ENCODE measurements around the gene RRH.
"Not testable (repeated sequence)": the region's sequence is repeated elsewhere in the genome, so short reads cannot be mapped to it uniquely, and the experiment has no call there.

RRH gene

GRCh38 chr4:109836985-109837384 lies 9.2 kb downstream of the RRH start:
- no peaks in the 10 kb centered on the region for H3K36me3 ChIP-seq (ENCODE audit: control insufficient read depth in 1 of 2, insufficient read depth in 2 of 2, low read length in 2 of 2)
- H3K27ac ChIP-seq (ENCODE audit: low read depth, low read length): no peak overlapping the region
- no peak overlapping the region for H3K4me3 ChIP-seq (ENCODE audit: low read depth in 1 of 2, low read length in 2 of 2)
- H3K9me3 ChIP-seq (ENCODE audit: control insufficient read depth in 1 of 2, low read length in 2 of 2): no peaks in the 10 kb centered on the region
- no peaks in the 10 kb centered on the region for H3K4me1 ChIP-seq (ENCODE audit: control insufficient read depth in 1 of 2, insufficient read depth in 2 of 2, low read length in 2 of 2)
- H3K9ac ChIP-seq (ENCODE audit: low read depth in 1 of 2, low read length in 2 of 2): no peak overlapping the region
- no peaks in the 10 kb centered on the region for H3K27me3 ChIP-seq (ENCODE audit: control insufficient read depth in 1 of 2, insufficient read depth in 2 of 2, low read length in 2 of 2)

DNA sequence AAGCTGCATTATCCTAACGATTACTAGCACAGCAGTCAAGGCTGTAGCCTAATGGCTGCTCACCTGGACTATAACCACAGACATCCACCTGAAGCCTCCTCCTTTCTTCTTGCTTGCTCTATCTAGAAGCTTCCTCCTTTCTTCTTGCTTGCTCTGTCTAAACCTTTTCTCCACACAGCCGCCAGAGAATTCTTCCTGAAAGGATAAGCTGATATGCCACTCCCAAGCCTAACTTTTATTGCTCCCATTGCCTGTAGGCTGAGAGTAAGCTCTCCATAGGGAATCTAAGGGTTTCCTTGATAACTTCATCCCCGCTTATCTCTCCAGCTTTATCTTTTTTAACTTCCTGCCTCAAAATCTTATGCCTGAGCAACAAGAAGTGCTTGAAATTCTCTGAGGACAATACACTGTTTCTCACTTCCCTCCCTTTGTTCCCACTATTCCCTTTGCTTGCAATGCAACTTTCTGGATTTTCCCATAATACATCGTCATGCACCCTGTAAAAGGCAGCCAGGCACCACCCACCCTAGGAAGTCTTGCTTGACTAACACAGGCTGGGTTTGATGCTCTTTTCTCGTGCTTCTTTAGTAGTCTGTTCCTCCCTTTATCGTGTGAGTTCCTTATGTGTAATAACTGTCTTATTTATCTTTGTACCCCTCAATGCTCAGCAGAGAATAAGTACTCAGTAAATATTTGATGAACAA lies 18.8 kb downstream of the RRH start:
- H3K27ac ChIP-seq (ENCODE audit: low read depth, low read length): no peak overlapping the region
- H3K36me3 ChIP-seq (ENCODE audit: control insufficient read depth in 1 of 2, insufficient read depth in 2 of 2, low read length in 2 of 2): no peaks in the 10 kb centered on the region
- no peak overlapping the region for H3K9ac ChIP-seq (ENCODE audit: low read depth in 1 of 2, low read length in 2 of 2)
- peaks cover 0 to 7% of the 10 kb centered on the region in 2 donors for H3K4me1 ChIP-seq (ENCODE audit: control insufficient read depth in 1 of 2, insufficient read depth in 2 of 2, low read length in 2 of 2)
- H3K9me3 ChIP-seq (ENCODE audit: control insufficient read depth in 1 of 2, low read length in 2 of 2): no peaks in the 10 kb centered on the region
- no peak overlapping the region for H3K4me3 ChIP-seq (ENCODE audit: low read depth in 1 of 2, low read length in 2 of 2)
- H3K27me3 ChIP-seq (ENCODE audit: control insufficient read depth in 1 of 2, insufficient read depth in 2 of 2, low read length in 2 of 2): no peaks in the 10 kb centered on the region

GRCh38 chr4:109847896-109848442 lies 20.2 kb downstream of the RRH start, which contains the start of gene LRIT3:
LRIT3 (plus strand) TSS chr4:109848107; CDS start chr4:109848202, 95 bp downstream.
- Histone ChIP-seq H3K27ac (ENCODE audit: low read depth, low read length) (no peak within 1 kb of the TSS), H3K36me3 (ENCODE audit: control insufficient read depth in 1 of 2, insufficient read depth in 2 of 2, low read length in 2 of 2) (no peaks in the 10 kb centered on the region), H3K27me3 (ENCODE audit: control insufficient read depth in 1 of 2, insufficient read depth in 2 of 2, low read length in 2 of 2) (no peaks in the 10 kb centered on the region), H3K4me1 (ENCODE audit: control insufficient read depth in 1 of 2, insufficient read depth in 2 of 2, low read length in 2 of 2) (peaks cover 0 to 7% of the 10 kb centered on the region in 2 donors), H3K9ac (ENCODE audit: low read depth in 1 of 2, low read length in 2 of 2) (no peak within 1 kb of the TSS), H3K9me3 (ENCODE audit: control insufficient read depth in 1 of 2, low read length in 2 of 2) (no peaks in the 10 kb centered on the region), H3K4me3 (ENCODE audit: low read depth in 1 of 2, low read length in 2 of 2) (no peak within 1 kb of the TSS)

GRCh38 chr4:109848501-109848900 lies 20.7 kb downstream of the RRH start:
- Histone ChIP-seq H3K4me1 (ENCODE audit: control insufficient read depth in 1 of 2, insufficient read depth in 2 of 2, low read length in 2 of 2) (peaks cover 0 to 7% of the 10 kb centered on the region in 2 donors), H3K9ac (ENCODE audit: low read depth in 1 of 2, low read length in 2 of 2) (no peak overlapping the region), H3K4me3 (ENCODE audit: low read depth in 1 of 2, low read length in 2 of 2) (no peak overlapping the region), H3K27me3 (ENCODE audit: control insufficient read depth in 1 of 2, insufficient read depth in 2 of 2, low read length in 2 of 2) (no peaks in the 10 kb centered on the region), H3K9me3 (ENCODE audit: control insufficient read depth in 1 of 2, low read length in 2 of 2) (no peaks in the 10 kb centered on the region), H3K36me3 (ENCODE audit: control insufficient read depth in 1 of 2, insufficient read depth in 2 of 2, low read length in 2 of 2) (no peaks in the 10 kb centered on the region), H3K27ac (ENCODE audit: low read depth, low read length) (no peak overlapping the region)

DNA sequence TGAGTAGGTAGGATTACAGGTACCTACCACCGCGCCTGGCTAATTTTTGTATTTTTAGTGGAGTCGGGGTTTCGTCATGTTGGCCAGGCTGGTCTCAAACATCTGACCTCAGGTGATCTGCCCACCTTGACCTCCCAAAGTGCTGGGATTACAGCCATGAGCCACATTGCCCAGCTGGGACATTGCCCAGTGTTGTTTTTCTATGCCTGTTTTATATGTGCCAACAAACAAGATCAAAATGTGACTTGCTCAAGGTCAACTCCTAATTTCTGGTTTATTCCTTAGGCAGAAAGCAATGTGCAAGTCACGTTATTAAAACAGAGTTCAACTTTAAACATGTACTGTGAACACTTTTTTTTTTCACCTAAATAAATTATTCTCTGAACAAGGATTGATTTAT lies 22.8 kb downstream of the RRH start:
- Histone ChIP-seq H3K27ac (ENCODE audit: low read depth, low read length) (no peak overlapping the region), H3K4me1 (ENCODE audit: control insufficient read depth in 1 of 2, insufficient read depth in 2 of 2, low read length in 2 of 2) (peaks cover 0 to 7% of the 10 kb centered on the region in 2 donors), H3K9me3 (ENCODE audit: control insufficient read depth in 1 of 2, low read length in 2 of 2) (no peaks in the 10 kb centered on the region), H3K27me3 (ENCODE audit: control insufficient read depth in 1 of 2, insufficient read depth in 2 of 2, low read length in 2 of 2) (no peaks in the 10 kb centered on the region), H3K4me3 (ENCODE audit: low read depth in 1 of 2, low read length in 2 of 2) (no peak overlapping the region), H3K9ac (ENCODE audit: low read depth in 1 of 2, low read length in 2 of 2) (no peak overlapping the region), H3K36me3 (ENCODE audit: control insufficient read depth in 1 of 2, insufficient read depth in 2 of 2, low read length in 2 of 2) (no peaks in the 10 kb centered on the region)

GRCh38 chr4:109859426-109860300 lies 31.9 kb downstream of the RRH start:
- H3K4me3 ChIP-seq (ENCODE audit: low read depth in 1 of 2, low read length in 2 of 2); H3K9ac ChIP-seq (ENCODE audit: low read depth in 1 of 2, low read length in 2 of 2); H3K27me3 ChIP-seq (ENCODE audit: control insufficient read depth in 1 of 2, insufficient read depth in 2 of 2, low read length in 2 of 2); H3K27ac ChIP-seq (ENCODE audit: low read depth, low read length); H3K36me3 ChIP-seq (ENCODE audit: control insufficient read depth in 1 of 2, insufficient read depth in 2 of 2, low read length in 2 of 2); H3K4me1 ChIP-seq (ENCODE audit: control insufficient read depth in 1 of 2, insufficient read depth in 2 of 2, low read length in 2 of 2): not testable (repeated sequence)
- peaks cover 6 to 20% of the 10 kb centered on the region in 2 donors for H3K9me3 ChIP-seq (ENCODE audit: control insufficient read depth in 1 of 2, low read length in 2 of 2)

GRCh38 chr4:109861271-109861670 lies 33.5 kb downstream of the RRH start:
- no peaks in the 10 kb centered on the region for H3K36me3 ChIP-seq (ENCODE audit: control insufficient read depth in 1 of 2, insufficient read depth in 2 of 2, low read length in 2 of 2)
- H3K9ac ChIP-seq (ENCODE audit: low read depth in 1 of 2, low read length in 2 of 2): no peak overlapping the region
- no peak overlapping the region for H3K4me3 ChIP-seq (ENCODE audit: low read depth in 1 of 2, low read length in 2 of 2)
- no peaks in the 10 kb centered on the region for H3K27me3 ChIP-seq (ENCODE audit: control insufficient read depth in 1 of 2, insufficient read depth in 2 of 2, low read length in 2 of 2)
- peaks cover 6 to 20% of the 10 kb centered on the region in 2 donors for H3K9me3 ChIP-seq (ENCODE audit: control insufficient read depth in 1 of 2, low read length in 2 of 2)
- no peaks in the 10 kb centered on the region for H3K4me1 ChIP-seq (ENCODE audit: control insufficient read depth in 1 of 2, insufficient read depth in 2 of 2, low read length in 2 of 2)
- no peak overlapping the region for H3K27ac ChIP-seq (ENCODE audit: low read depth, low read length)

- Histone ChIP-seq H3K36me3 (ENCODE audit: control insufficient read depth in 1 of 2, insufficient read depth in 2 of 2, low read length in 2 of 2) (no peaks in the 10 kb centered on the region), H3K27me3 (ENCODE audit: control insufficient read depth in 1 of 2, insufficient read depth in 2 of 2, low read length in 2 of 2) (no peaks in the 10 kb centered on the region), H3K9ac (ENCODE audit: low read depth in 1 of 2, low read length in 2 of 2) (no peak overlapping the region), H3K9me3 (ENCODE audit: control insufficient read depth in 1 of 2, low read length in 2 of 2) (peaks cover 6 to 20% of the 10 kb centered on the region in 2 donors), H3K4me1 (ENCODE audit: control insufficient read depth in 1 of 2, insufficient read depth in 2 of 2, low read length in 2 of 2) (no peaks in the 10 kb centered on the region), H3K27ac (ENCODE audit: low read depth, low read length) (no peak overlapping the region), H3K4me3 (ENCODE audit: low read depth in 1 of 2, low read length in 2 of 2) (no peak overlapping the region)
Measured at GRCh38 chr4:109861916-109862511, 34.2 kb downstream of the RRH start.

DNA sequence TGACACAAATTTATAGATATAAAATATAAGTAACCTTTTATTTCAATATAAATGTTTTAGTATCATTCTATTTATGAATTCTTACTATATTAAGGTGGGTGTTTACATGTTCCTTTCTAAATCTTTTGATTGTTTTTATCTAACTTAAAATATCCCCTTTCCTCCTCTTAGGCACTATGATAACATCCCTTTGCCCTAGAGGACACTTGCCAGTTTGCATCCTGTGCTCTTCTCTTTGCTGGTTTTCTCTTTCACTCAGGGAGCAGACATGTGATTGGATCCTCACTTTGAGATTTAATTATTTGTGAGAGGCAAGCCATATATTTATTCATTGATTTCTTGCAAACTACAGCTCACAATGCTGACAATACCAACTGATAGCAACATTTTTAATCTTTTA lies 36.4 kb downstream of the RRH start:
- Histone ChIP-seq H3K36me3 (ENCODE audit: control insufficient read depth in 1 of 2, insufficient read depth in 2 of 2, low read length in 2 of 2) (no peaks in the 10 kb centered on the region), H3K27ac (ENCODE audit: low read depth, low read length) (no peak overlapping the region), H3K4me3 (ENCODE audit: low read depth in 1 of 2, low read length in 2 of 2) (no peak overlapping the region), H3K27me3 (ENCODE audit: control insufficient read depth in 1 of 2, insufficient read depth in 2 of 2, low read length in 2 of 2) (no peaks in the 10 kb centered on the region), H3K4me1 (ENCODE audit: control insufficient read depth in 1 of 2, insufficient read depth in 2 of 2, low read length in 2 of 2) (no peaks in the 10 kb centered on the region), H3K9me3 (ENCODE audit: control insufficient read depth in 1 of 2, low read length in 2 of 2) (peaks cover 6 to 20% of the 10 kb centered on the region in 2 donors), H3K9ac (ENCODE audit: low read depth in 1 of 2, low read length in 2 of 2) (no peak overlapping the region)

- Histone ChIP-seq H3K27ac (ENCODE audit: low read depth, low read length) (no peak overlapping the region), H3K9me3 (ENCODE audit: control insufficient read depth in 1 of 2, low read length in 2 of 2) (no peaks in the 10 kb centered on the region), H3K9ac (ENCODE audit: low read depth in 1 of 2, low read length in 2 of 2) (no peak overlapping the region), H3K4me3 (ENCODE audit: low read depth in 1 of 2, low read length in 2 of 2) (no peak overlapping the region), H3K4me1 (ENCODE audit: control insufficient read depth in 1 of 2, insufficient read depth in 2 of 2, low read length in 2 of 2) (no peaks in the 10 kb centered on the region), H3K27me3 (ENCODE audit: control insufficient read depth in 1 of 2, insufficient read depth in 2 of 2, low read length in 2 of 2) (no peaks in the 10 kb centered on the region), H3K36me3 (ENCODE audit: control insufficient read depth in 1 of 2, insufficient read depth in 2 of 2, low read length in 2 of 2) (no peaks in the 10 kb centered on the region)
Measured at GRCh38 chr4:109870061-109870460, 42.3 kb downstream of the RRH start.
